ENCODE measurements around the gene NAA40.

The NAA40 gene

GRCh38 chr11:63912678-63913077 lies 26.1 kb upstream of the NAA40 start:
- no peak overlapping the region for H3K4me3 ChIP-seq (ENCODE audit: low read depth, low read length)
- H4K91ac ChIP-seq (ENCODE audit: low read depth, low read length): no peak overlapping the region
- H4K8ac ChIP-seq (ENCODE audit: low read depth, low read length): no peak overlapping the region
- WGBS (ENCODE audit: extremely low coverage, insufficient coverage, insufficient read length): no CpG with 5 or more reads among the region's 7 CpGs
- no peak overlapping the region for H3K23ac ChIP-seq (ENCODE audit: low read length)
- H4K12ac ChIP-seq (ENCODE audit: low read depth, low read length): no peak overlapping the region
- no peak overlapping the region for H2BK5ac ChIP-seq (ENCODE audit: low read depth, low read length, poor library complexity)
- no peak overlapping the region for H3K4ac ChIP-seq (ENCODE audit: low read depth, low read length)
- H3K18ac ChIP-seq (ENCODE audit: low read length): no peak overlapping the region
- H2AFZ ChIP-seq (ENCODE audit: insufficient read depth, low read length, poor library complexity): no peak overlapping the region
- H2AK5ac ChIP-seq (ENCODE audit: low read length): no peak overlapping the region
- DNase-seq: no peak
- H3K9ac ChIP-seq (ENCODE audit: low read length): no peak overlapping the region
- H3K27ac ChIP-seq (ENCODE audit: low read depth, low read length): no peak overlapping the region
- peaks cover 47 to 48% of the 10 kb centered on the region in 2 experiments for H3K36me3 ChIP-seq (ENCODE audit: control insufficient read depth in 1 of 2, insufficient read depth in 2 of 2, low read length in 2 of 2)
- no peaks in the 10 kb centered on the region for H3K9me3 ChIP-seq (ENCODE audit: insufficient read depth, low read depth, low read length)
- H3K79me1 ChIP-seq (ENCODE audit: low read length): peaks cover 9% of the 10 kb centered on the region
- no peak overlapping the region for H3K14ac ChIP-seq (ENCODE audit: low read length)
- peaks cover 8% of the 10 kb centered on the region for H3K79me2 ChIP-seq (ENCODE audit: control insufficient read depth, insufficient read depth, low read length, poor library complexity)
- H3K4me2 ChIP-seq (ENCODE audit: low read length): no peak overlapping the region
- peaks cover 25 to 29% of the 10 kb centered on the region in 2 experiments for H3K4me1 ChIP-seq (ENCODE audit: control insufficient read depth in 1 of 2, insufficient read depth in 2 of 2, low read length in 2 of 2)
- H3K27me3 ChIP-seq (ENCODE audit: insufficient read depth, low read length): no peaks in the 10 kb centered on the region
- no peak overlapping the region for H2BK120ac ChIP-seq (ENCODE audit: insufficient read depth, low read length, poor library complexity)
- no peak overlapping the region for H2BK12ac ChIP-seq (ENCODE audit: low read length)

GRCh38 chr11:63913866-63914830 lies 24.7 kb upstream of the NAA40 start:
- H3K14ac ChIP-seq (ENCODE audit: low read length): no peak overlapping the region
- DNase-seq: no peak
- no peak overlapping the region for H3K27ac ChIP-seq (ENCODE audit: low read depth, low read length)
- H2BK120ac ChIP-seq (ENCODE audit: insufficient read depth, low read length, poor library complexity): no peak overlapping the region
- peaks cover 32 to 33% of the 10 kb centered on the region in 2 experiments for H3K36me3 ChIP-seq (ENCODE audit: control insufficient read depth in 1 of 2, insufficient read depth in 2 of 2, low read length in 2 of 2)
- H3K4me3 ChIP-seq (ENCODE audit: low read depth, low read length): no peak overlapping the region
- no peak overlapping the region for H3K9ac ChIP-seq (ENCODE audit: low read length)
- no peak overlapping the region for H4K8ac ChIP-seq (ENCODE audit: low read depth, low read length)
- H3K9me3 ChIP-seq (ENCODE audit: insufficient read depth, low read depth, low read length): no peaks in the 10 kb centered on the region
- no peak overlapping the region for H2AK5ac ChIP-seq (ENCODE audit: low read length)
- peaks cover 36 to 44% of the 10 kb centered on the region in 2 experiments for H3K4me1 ChIP-seq (ENCODE audit: control insufficient read depth in 1 of 2, insufficient read depth in 2 of 2, low read length in 2 of 2)
- no peak overlapping the region for H3K18ac ChIP-seq (ENCODE audit: low read length)
- peaks cover 8% of the 10 kb centered on the region for H3K79me2 ChIP-seq (ENCODE audit: control insufficient read depth, insufficient read depth, low read length, poor library complexity)
- no CpG with 5 or more reads among the region's 34 CpGs for WGBS (ENCODE audit: extremely low coverage, insufficient coverage, insufficient read length)
- H2AFZ ChIP-seq (ENCODE audit: insufficient read depth, low read length, poor library complexity): no peak overlapping the region
- H3K4ac ChIP-seq (ENCODE audit: low read depth, low read length): no peak overlapping the region
- H2BK5ac ChIP-seq (ENCODE audit: low read depth, low read length, poor library complexity): no peak overlapping the region
- H2BK12ac ChIP-seq (ENCODE audit: low read length): no peak overlapping the region
- no peaks in the 10 kb centered on the region for H3K27me3 ChIP-seq (ENCODE audit: insufficient read depth, low read length)
- H4K12ac ChIP-seq (ENCODE audit: low read depth, low read length): peak overlapping the region; percentile 27
- no peak overlapping the region for H3K4me2 ChIP-seq (ENCODE audit: low read length)
- H4K91ac ChIP-seq (ENCODE audit: low read depth, low read length): no peak overlapping the region
- H3K23ac ChIP-seq (ENCODE audit: low read length): no peak overlapping the region
- peaks cover 23% of the 10 kb centered on the region for H3K79me1 ChIP-seq (ENCODE audit: low read length)

GRCh38 chr11:63914896-63915691 lies 23.7 kb upstream of the NAA40 start:
- no peak overlapping the region for H3K4me3 ChIP-seq (ENCODE audit: low read depth, low read length)

More at GRCh38 chr11:63914896-63915691, 23.7 kb upstream of the NAA40 start:
- Histone ChIP-seq H2BK120ac (ENCODE audit: insufficient read depth, low read length, poor library complexity) (no peak overlapping the region), H3K4ac (ENCODE audit: low read depth, low read length) (no peak overlapping the region), H3K9me3 (ENCODE audit: insufficient read depth, low read depth, low read length) (no peaks in the 10 kb centered on the region), H3K79me2 (ENCODE audit: control insufficient read depth, insufficient read depth, low read length, poor library complexity) (peaks cover 10% of the 10 kb centered on the region), H4K12ac (ENCODE audit: low read depth, low read length) (no peak overlapping the region), H4K8ac (ENCODE audit: low read depth, low read length) (no peak overlapping the region), H3K18ac (ENCODE audit: low read length) (peak overlapping the region; percentile 16), H3K4me1 (ENCODE audit: control insufficient read depth in 1 of 2, insufficient read depth in 2 of 2, low read length in 2 of 2) (peaks cover 41 to 50% of the 10 kb centered on the region in 2 experiments), H2AK5ac (ENCODE audit: low read length) (no peak overlapping the region), H3K36me3 (ENCODE audit: control insufficient read depth in 1 of 2, insufficient read depth in 2 of 2, low read length in 2 of 2) (peaks cover 28 to 30% of the 10 kb centered on the region in 2 experiments), H3K27me3 (ENCODE audit: insufficient read depth, low read length) (no peaks in the 10 kb centered on the region), H3K23ac (ENCODE audit: low read length) (no peak overlapping the region), H4K91ac (ENCODE audit: low read depth, low read length) (peak overlapping the region; percentile 26), H3K9ac (ENCODE audit: low read length) (no peak overlapping the region), H3K14ac (ENCODE audit: low read length) (peak overlapping the region; percentile 9), H3K27ac (ENCODE audit: low read depth, low read length) (no peak overlapping the region), H3K4me2 (ENCODE audit: low read length) (peak overlapping the region; percentile 24), H2BK5ac (ENCODE audit: low read depth, low read length, poor library complexity) (no peak overlapping the region), H2AFZ (ENCODE audit: insufficient read depth, low read length, poor library complexity) (no peak overlapping the region), H3K79me1 (ENCODE audit: low read length) (peaks cover 31% of the 10 kb centered on the region), H2BK12ac (ENCODE audit: low read length) (no peak overlapping the region)
- no peak for DNase-seq
- WGBS (ENCODE audit: extremely low coverage, insufficient coverage, insufficient read length): no CpG with 5 or more reads among the region's 20 CpGs

Measured in trophoblast cell (in vitro differentiated cells and primary cell).